SK-N-SH (cell line): ENCODE measurements around the gene TMEM234. TPM values are rescaled to one million over a fixed set of nuclear protein-coding genes. Genes with fewer than 3 reads are reported as not detected.
A peak's percentile ranks its signal among the peaks of the same experiment; 100 is the strongest.

Experiments used
- CTCF ChIA-PET: fragments of 300-600, 350-600 bp; formaldehyde crosslinking; extraction: SDS; loops from one replicate; lab custom pipeline; 2021; lab: Yijun Ruan, JAX
- POLR2A ChIA-PET: fragments of 350-600 bp; sonication (Branson Sonifier 250); formaldehyde crosslinking; extraction: SDS; loops from one replicate; lab custom pipeline; 2020; ENCODE audit warnings: antibody characterized with exemption, inconsistent platforms; lab: Yijun Ruan, JAX
- DNase-seq: peaks from one replicate; pipeline ENCODE4 v3.0.0; 2012
- H2AFZ ChIP-seq: fragments of 200-600 bp; sonication (generic); 2 replicates; pipeline ENCODE4 v1.8.1; 2016; ENCODE audit warnings: antibody characterized with exemption, mild to moderate bottlenecking, low read depth
- H3F3A ChIP-seq: fragments of 200-600 bp; sonication (generic); replicated peaks from 2 replicates; pipeline ENCODE3; 2016; ENCODE audit warnings: antibody characterized with exemption, mild to moderate bottlenecking; ENCODE audit not compliant: insufficient read depth
- H3K27ac ChIP-seq, 2 experiments: fragments of 200-500 bp in 1 of 2; fragments of 200-600 bp in 1 of 2; sonication (Bioruptor generic) in 1 of 2; sonication (generic), shearing (Covaris generic) in 1 of 2; 2 replicates each; pipeline versions ENCODE4 v1.5.1 to v1.6.1; 2014 to 2016; ENCODE audit warnings: low read depth in 2 of 2, inconsistent platforms in 1 of 2, low read length in 1 of 2, mild to moderate bottlenecking in 1 of 2, mixed read lengths in 1 of 2
- H3K27me3 ChIP-seq: fragments of 200-600 bp; sonication (generic), shearing (Covaris generic); 2 replicates; pipeline ENCODE4 v1.6.1; 2016; ENCODE audit warnings: mixed run types; ENCODE audit not compliant: insufficient read depth
- H3K36me3 ChIP-seq, 2 experiments: fragments of 200-500 bp in 1 of 2; fragments of 200-600 bp in 1 of 2; sonication (Bioruptor generic) in 1 of 2; sonication (generic) in 1 of 2; replicated peaks in 1 of 2; 2 replicates each; pipeline versions ENCODE3 to v1.5.1; 2014 to 2016; ENCODE audit warnings: low read length in 1 of 2, mild to moderate bottlenecking in 1 of 2; ENCODE audit not compliant: insufficient read depth in 2 of 2, control insufficient read depth in 1 of 2
- H3K4me1 ChIP-seq, 2 experiments: fragments of 200-500 bp in 1 of 2; fragments of 200-600 bp in 1 of 2; sonication (Bioruptor generic) in 1 of 2; sonication (generic), shearing (Covaris generic) in 1 of 2; 2 replicates each; pipeline versions ENCODE4 v1.5.1 to v1.6.1; 2014 to 2016; ENCODE audit warnings: low read depth in 1 of 2, low read length in 1 of 2, mixed run types in 1 of 2; ENCODE audit not compliant: insufficient read depth in 2 of 2, control insufficient read depth in 1 of 2
- H3K4me2 ChIP-seq: fragments of 200-600 bp; sonication (generic), shearing (Covaris generic); 2 replicates; pipeline ENCODE4 v1.6.1; 2017; ENCODE audit warnings: mixed run types
- H3K4me3 ChIP-seq, 2 experiments: fragments of 200-500 bp in 1 of 2; fragments of 200-600 bp in 1 of 2; sonication (Bioruptor generic) in 1 of 2; sonication (generic), shearing (Covaris generic) in 1 of 2; 2 replicates each; pipeline versions ENCODE4 v1.5.1 to v1.8.1; 2014 to 2016; ENCODE audit warnings: low read depth in 2 of 2, inconsistent platforms in 1 of 2, low read length in 1 of 2, mild to moderate bottlenecking in 1 of 2, mixed read lengths in 1 of 2, moderate library complexity in 1 of 2
- H3K79me2 ChIP-seq: fragments of 200-600 bp; sonication (generic); 2 replicates; pipeline ENCODE4 v1.8.1; 2017; ENCODE audit warnings: mild to moderate bottlenecking; ENCODE audit not compliant: insufficient read depth
- H3K9ac ChIP-seq: fragments of 200-600 bp; sonication (generic); 2 replicates; pipeline ENCODE4 v1.6.1; 2017; ENCODE audit warnings: mixed run types
- H3K9me2 ChIP-seq: fragments of 200-600 bp; sonication (generic); 2 replicates; pipeline ENCODE4 v1.6.1; 2017; ENCODE audit warnings: mixed run types
- H3K9me3 ChIP-seq: fragments of 200-600 bp; sonication (generic); 2 replicates; pipeline ENCODE4 v1.6.1; 2017; ENCODE audit warnings: mixed run types, mild to moderate bottlenecking, moderate library complexity
- H4K20me1 ChIP-seq: fragments of 200-600 bp; sonication (generic); 2 replicates; pipeline ENCODE4 v1.6.1; 2017; ENCODE audit warnings: mild to moderate bottlenecking, mixed run types; ENCODE audit not compliant: insufficient read depth
- CHD2 ChIP-seq: fragments of 150-350 bp; IDR thresholded peaks from 2 replicates; pipeline ENCODE4 v1.6.1; 2018; ENCODE audit warnings: low read length; ENCODE audit not compliant: partially characterized antibody
- EZH2phosphoT487 ChIP-seq: fragments of 200-600 bp; sonication (generic); IDR thresholded peaks from 2 replicates; pipeline ENCODE4 v1.6.1; 2017; ENCODE audit warnings: low read depth, mixed run types, mild to moderate bottlenecking, antibody characterized with exemption, moderate library complexity, borderline replicate concordance
- FOXJ3 ChIP-seq: sonication (generic); formaldehyde crosslinking; IDR thresholded peaks from 2 replicates; pipeline ENCODE4 v1.5.1; 2020; ENCODE audit warnings: mild to moderate bottlenecking, missing genetic modification reagents
- FOXM1 ChIP-seq: IDR thresholded peaks from 2 replicates; pipeline ENCODE4 v1.4.0; 2012; ENCODE audit warnings: low read depth, mild to moderate bottlenecking
- RAD21 ChIP-seq: IDR thresholded peaks from 2 replicates; pipeline ENCODE4 v1.6.1; 2012; ENCODE audit warnings: mild to moderate bottlenecking, low read length
- RCOR1 ChIP-seq: fragments of 150-350 bp; IDR thresholded peaks from 2 replicates; pipeline ENCODE4 v1.6.1; 2017; ENCODE audit warnings: antibody characterized with exemption, low read length
- SIN3A ChIP-seq: IDR thresholded peaks from 2 replicates; pipeline ENCODE4 v1.6.1; 2012; ENCODE audit warnings: low read depth, mild to moderate bottlenecking, low read length, moderate library complexity, borderline replicate concordance
- SMC3 ChIP-seq: IDR thresholded peaks from 2 replicates; pipeline ENCODE4 v1.6.1; 2012; ENCODE audit warnings: low read depth, low read length, improper control_type of control experiment
- TCF12 ChIP-seq: IDR thresholded peaks from 2 replicates; pipeline ENCODE4 v1.4.0; 2012
- TEAD4 ChIP-seq: IDR thresholded peaks from 2 replicates; pipeline ENCODE4 v1.4.0; 2012; ENCODE audit warnings: mild to moderate bottlenecking, borderline replicate concordance; ENCODE audit not compliant: insufficient read depth
- WGBS: methylation state at CpG from one replicate; pipeline ENCODE4 v1.1.6; 2017; ENCODE audit warnings: low lambda C conversion rate; 5-methylcytosine and 5-hydroxymethylcytosine counted together
- polyA plus RNA-seq, 3 experiments: library from polyadenylated mRNA; depleted of rRNA; stranded (reverse); fragments of >200 nt; gene quantifications; 2 replicates each; pipeline ENCODE4 v1.2.3, GENCODE V29; 2012
- TF ChIP-seq, protein P1 (sequence below): fragments of 200-600 bp; sonication (generic); IDR thresholded peaks from 2 replicates; pipeline ENCODE4 v1.6.1; 2017; ENCODE audit warnings: antibody characterized with exemption, mild to moderate bottlenecking, moderate library complexity
- TF ChIP-seq, protein P2 (sequence below): IDR thresholded peaks from 2 replicates; pipeline ENCODE4 v1.4.0; 2012; ENCODE audit warnings: low read depth, borderline replicate concordance
- TF ChIP-seq, protein P3 (sequence below): IDR thresholded peaks from 2 replicates; pipeline ENCODE4 v1.4.0; 2012; ENCODE audit warnings: low read depth
- TF ChIP-seq, protein P4 (sequence below): IDR thresholded peaks from 2 replicates; pipeline ENCODE4 v1.4.0; 2012; ENCODE audit warnings: low read depth, borderline replicate concordance

The TMEM234 gene
- polyA plus RNA-seq, 1 of the 3 experiments (the other 2 are of a cell fraction) = 31.9 TPM

DNA sequence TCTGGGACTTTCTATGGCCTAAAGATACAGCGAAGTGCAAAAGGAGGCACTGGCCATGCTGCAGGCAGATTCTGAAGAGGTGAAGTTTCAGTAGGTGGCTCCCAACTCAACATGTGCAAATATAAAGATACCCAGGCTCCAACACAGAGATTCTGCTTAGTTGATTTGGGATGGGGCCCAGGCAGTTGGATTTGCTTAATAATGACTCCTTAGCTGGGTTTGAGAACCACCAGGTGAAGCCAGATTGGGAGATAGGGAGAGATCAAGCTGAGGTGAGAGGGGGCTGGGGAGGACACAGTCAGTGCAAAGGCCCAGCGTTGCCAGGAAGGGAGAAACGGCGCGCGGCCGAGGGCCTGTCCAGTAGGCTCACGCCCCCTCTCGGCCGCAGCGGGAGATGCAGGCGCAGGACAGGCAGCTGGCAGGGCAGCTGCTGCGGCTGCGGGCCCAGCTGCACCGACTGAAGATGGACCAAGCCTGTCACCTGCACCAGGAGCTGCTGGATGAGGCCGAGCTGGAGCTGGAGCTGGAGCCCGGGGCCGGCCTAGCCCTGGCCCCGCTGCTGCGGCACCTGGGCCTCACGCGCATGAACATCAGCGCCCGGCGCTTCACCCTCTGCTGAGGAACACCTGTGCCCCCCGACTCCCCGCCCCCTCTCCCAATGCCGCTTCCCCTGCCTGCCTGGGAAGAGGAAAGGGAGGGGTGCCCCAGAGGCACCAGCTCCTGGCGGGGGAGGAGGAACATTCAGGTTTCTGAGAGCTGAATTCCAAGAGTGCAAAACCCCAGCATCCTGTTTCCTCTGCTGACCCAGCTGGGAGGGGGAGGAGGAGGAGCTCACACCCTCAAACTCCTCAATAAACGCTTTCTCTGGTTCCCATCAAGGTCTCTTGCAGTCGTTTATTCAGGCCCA lies 26.1 kb upstream of the TMEM234 start (continued):
- TF ChIP-seq TEAD4 (no peak), RAD21 (peak; percentile 67), EZH2phosphoT487 (no peak), SMC3 (peak; percentile 55), FOXJ3 (CRISPR knock-in tag) (no peak)
- TF ChIP-seq, protein P1, sequence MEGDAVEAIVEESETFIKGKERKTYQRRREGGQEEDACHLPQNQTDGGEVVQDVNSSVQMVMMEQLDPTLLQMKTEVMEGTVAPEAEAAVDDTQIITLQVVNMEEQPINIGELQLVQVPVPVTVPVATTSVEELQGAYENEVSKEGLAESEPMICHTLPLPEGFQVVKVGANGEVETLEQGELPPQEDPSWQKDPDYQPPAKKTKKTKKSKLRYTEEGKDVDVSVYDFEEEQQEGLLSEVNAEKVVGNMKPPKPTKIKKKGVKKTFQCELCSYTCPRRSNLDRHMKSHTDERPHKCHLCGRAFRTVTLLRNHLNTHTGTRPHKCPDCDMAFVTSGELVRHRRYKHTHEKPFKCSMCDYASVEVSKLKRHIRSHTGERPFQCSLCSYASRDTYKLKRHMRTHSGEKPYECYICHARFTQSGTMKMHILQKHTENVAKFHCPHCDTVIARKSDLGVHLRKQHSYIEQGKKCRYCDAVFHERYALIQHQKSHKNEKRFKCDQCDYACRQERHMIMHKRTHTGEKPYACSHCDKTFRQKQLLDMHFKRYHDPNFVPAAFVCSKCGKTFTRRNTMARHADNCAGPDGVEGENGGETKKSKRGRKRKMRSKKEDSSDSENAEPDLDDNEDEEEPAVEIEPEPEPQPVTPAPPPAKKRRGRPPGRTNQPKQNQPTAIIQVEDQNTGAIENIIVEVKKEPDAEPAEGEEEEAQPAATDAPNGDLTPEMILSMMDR = peak; percentile 74

DNA sequence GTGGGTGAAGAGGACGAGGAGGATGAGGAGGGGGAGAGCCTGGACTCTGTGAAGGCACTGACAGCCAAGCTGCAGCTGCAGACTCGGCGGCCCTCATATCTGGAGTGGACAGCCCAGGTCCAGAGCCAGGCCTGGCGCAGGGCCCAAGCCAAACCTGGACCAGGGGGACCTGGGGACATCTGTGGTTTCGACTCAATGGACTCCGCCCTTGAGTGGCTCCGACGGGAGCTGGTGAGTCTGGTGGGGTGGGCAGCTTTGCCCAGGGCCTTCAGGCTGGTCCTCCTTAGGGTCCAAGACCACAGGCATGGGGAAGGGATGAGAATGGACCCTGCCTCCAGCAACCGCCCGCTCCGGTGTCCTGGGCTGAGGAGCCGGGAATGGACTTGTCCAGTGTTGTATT lies 25.3 kb upstream of the TMEM234 start:
- Histone ChIP-seq H4K20me1 (no peaks in the 10 kb centered on the region), H2AFZ (no peak overlapping the region), H3F3A (peaks cover 3% of the 10 kb centered on the region), H3K27ac (no peak overlapping the region), H3K9me3 (no peaks in the 10 kb centered on the region), H3K36me3 (no peaks in the 10 kb centered on the region), H3K4me3 (no peak overlapping the region), H3K9me2 (no peaks in the 10 kb centered on the region), H3K9ac (no peak overlapping the region), H3K4me1 (peaks cover 5 to 10% of the 10 kb centered on the region in 2 experiments; a peak in 3 of 4 replicates), H3K79me2 (no peaks in the 10 kb centered on the region), H3K27me3 (no peaks in the 10 kb centered on the region), H3K4me2 (peak overlapping the region; percentile 44; the same call in 1 of the 2 replicates)
- 86% methylated on average over 4 of the region's 12 CpGs for WGBS
- DNase-seq = no peak
- CTCF ChIA-PET = interaction anchor here (1.0 to 5.4 kb wide), 17 partner anchors 9 to 83 kb away, joined by 3 to 45 read pairs (median 6); partner anchors contain the start of genes CCDC28B and IQCC
- POLR2A ChIA-PET = interaction anchor here (0.5 kb wide), 1 partner anchor 10 kb away, joined by 3 read pairs; no protein-coding TSS in a partner anchor
- TF ChIP-seq RCOR1 = no peak
- TF ChIP-seq FOXM1 = no peak
- no peak for TF ChIP-seq SIN3A
- no peak for TF ChIP-seq CHD2
- TF ChIP-seq TCF12 = no peak
- no peak for TF ChIP-seq EZH2phosphoT487
- TF ChIP-seq, all 33 proteins: peak for 0

DNA sequence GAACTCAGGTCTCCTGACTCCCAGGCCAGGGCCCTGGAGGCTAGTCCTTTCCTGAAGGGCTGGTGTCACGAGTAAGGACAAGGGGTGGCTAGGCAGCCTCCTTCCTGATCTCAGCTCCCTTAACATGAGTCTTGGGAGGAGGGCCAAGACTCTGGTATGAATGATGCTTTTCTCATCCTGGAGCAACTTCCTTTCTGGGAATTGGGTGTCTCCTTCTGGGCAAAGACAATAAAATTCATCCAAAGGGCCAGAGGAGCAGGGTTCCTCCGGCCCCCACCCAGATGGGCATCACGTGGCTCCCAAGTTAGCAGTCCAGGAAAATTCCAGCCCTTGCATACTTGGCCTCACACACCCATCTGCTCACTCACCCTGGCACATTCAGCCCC lies 24.7 kb upstream of the TMEM234 start, which contains the start of gene FAM167B:
Gene FAM167B (plus strand): TSS at position 335 of the 386 bp plus-strand sequence. CDS start 200 bp downstream, outside the sequence.
- no CpG with 5 or more reads among the region's 3 CpGs for WGBS
- Histone ChIP-seq H3K9me2 (no peaks in the 10 kb centered on the region), H3K27me3 (no peaks in the 10 kb centered on the region), H3K79me2 (no peaks in the 10 kb centered on the region), H3K36me3 (no peaks in the 10 kb centered on the region), H3K9ac (no peak within 1 kb of the TSS), H3K4me2 (peak within 1 kb of the TSS; percentile 44; the same call in 1 of the 2 replicates), H3F3A (peaks cover 3% of the 10 kb centered on the region), H2AFZ (peak within 1 kb of the TSS; percentile 19; the same call in 1 of the 2 replicates), H3K27ac (no peak within 1 kb of the TSS), H3K4me1 (peaks cover 7 to 10% of the 10 kb centered on the region in 2 experiments; a peak in 3 of 4 replicates), H3K9me3 (no peaks in the 10 kb centered on the region), H3K4me3 (peak within 1 kb of the TSS in 1 of 2 experiments; percentile 47; a peak in 1 of 4 replicates), H4K20me1 (no peaks in the 10 kb centered on the region)
- CTCF ChIA-PET = interaction anchor here (1.0 to 5.4 kb wide), 8 partner anchors 8 to 59 kb away, joined by 3 to 45 read pairs (median 6); partner anchors contain the start of gene CCDC28B
- POLR2A ChIA-PET = interaction anchor here (0.5 kb wide), 1 partner anchor 9 kb away, joined by 3 read pairs; no protein-coding TSS in a partner anchor
- no peak for DNase-seq
- no peak for TF ChIP-seq EZH2phosphoT487
- TF ChIP-seq, protein P2, sequence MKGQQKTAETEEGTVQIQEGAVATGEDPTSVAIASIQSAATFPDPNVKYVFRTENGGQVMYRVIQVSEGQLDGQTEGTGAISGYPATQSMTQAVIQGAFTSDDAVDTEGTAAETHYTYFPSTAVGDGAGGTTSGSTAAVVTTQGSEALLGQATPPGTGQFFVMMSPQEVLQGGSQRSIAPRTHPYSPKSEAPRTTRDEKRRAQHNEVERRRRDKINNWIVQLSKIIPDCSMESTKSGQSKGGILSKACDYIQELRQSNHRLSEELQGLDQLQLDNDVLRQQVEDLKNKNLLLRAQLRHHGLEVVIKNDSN = peak; percentile 43; the same call in 1 of the 2 replicates
- no peak for TF ChIP-seq SMC3
- TF ChIP-seq, protein P3, sequence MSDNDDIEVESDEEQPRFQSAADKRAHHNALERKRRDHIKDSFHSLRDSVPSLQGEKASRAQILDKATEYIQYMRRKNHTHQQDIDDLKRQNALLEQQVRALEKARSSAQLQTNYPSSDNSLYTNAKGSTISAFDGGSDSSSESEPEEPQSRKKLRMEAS = no peak
- TF ChIP-seq, protein P4, sequence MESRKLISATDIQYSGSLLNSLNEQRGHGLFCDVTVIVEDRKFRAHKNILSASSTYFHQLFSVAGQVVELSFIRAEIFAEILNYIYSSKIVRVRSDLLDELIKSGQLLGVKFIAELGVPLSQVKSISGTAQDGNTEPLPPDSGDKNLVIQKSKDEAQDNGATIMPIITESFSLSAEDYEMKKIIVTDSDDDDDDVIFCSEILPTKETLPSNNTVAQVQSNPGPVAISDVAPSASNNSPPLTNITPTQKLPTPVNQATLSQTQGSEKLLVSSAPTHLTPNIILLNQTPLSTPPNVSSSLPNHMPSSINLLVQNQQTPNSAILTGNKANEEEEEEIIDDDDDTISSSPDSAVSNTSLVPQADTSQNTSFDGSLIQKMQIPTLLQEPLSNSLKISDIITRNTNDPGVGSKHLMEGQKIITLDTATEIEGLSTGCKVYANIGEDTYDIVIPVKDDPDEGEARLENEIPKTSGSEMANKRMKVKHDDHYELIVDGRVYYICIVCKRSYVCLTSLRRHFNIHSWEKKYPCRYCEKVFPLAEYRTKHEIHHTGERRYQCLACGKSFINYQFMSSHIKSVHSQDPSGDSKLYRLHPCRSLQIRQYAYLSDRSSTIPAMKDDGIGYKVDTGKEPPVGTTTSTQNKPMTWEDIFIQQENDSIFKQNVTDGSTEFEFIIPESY = no peak
- TF ChIP-seq RCOR1 = no peak
